ENCODE measurements around the gene NXT1. TPM values are rescaled to one million over a fixed set of nuclear protein-coding genes. Genes with fewer than 3 reads are reported as not detected.

The NXT1 gene
- total RNA-seq, 1 donor from 2014 or later: 6.0 TPM

Other genes starting within 250 kb of the NXT1 start
- 26.7 TPM for gene GZF1, start 11.4 kb downstream of the NXT1 start, total RNA-seq
- gene NAPB, start 70.7 kb downstream of the NXT1 start, total RNA-seq: 6.0 TPM
- not detected for gene CSTL1, start 88.9 kb downstream of the NXT1 start, total RNA-seq
- not detected for gene CST11, start 102.1 kb downstream of the NXT1 start, total RNA-seq
- not detected for gene CST8, start 140.3 kb downstream of the NXT1 start, total RNA-seq
- gene CST9L, start 217.7 kb downstream of the NXT1 start, total RNA-seq: not detected